Endodermal cell (in vitro differentiated cells): ENCODE results near the gene VTN. TPM values are rescaled to one million over a fixed set of nuclear protein-coding genes. Genes with fewer than 3 reads are reported as not detected.

Experiments
- DNase-seq: peaks from one replicate; pipeline ENCODE4 v3.0.0-alpha.2; 2017
- H3K27ac ChIP-seq: 2 replicates; pipeline ENCODE4 v1.5.1; 2013; ENCODE audit warnings: mild to moderate bottlenecking, low read depth, low read length, moderate library complexity
- H3K27me3 ChIP-seq: 2 replicates; pipeline ENCODE4 v1.6.1; 2013; ENCODE audit warnings: mild to moderate bottlenecking, low read length, moderate library complexity; ENCODE audit not compliant: insufficient read depth, control insufficient read depth, poor library complexity, severe bottlenecking
- H3K36me3 ChIP-seq: 2 replicates; pipeline ENCODE4 v1.7.0; 2013; ENCODE audit warnings: mild to moderate bottlenecking, low read length, moderate library complexity; ENCODE audit not compliant: control insufficient read depth, insufficient read depth
- H3K4me1 ChIP-seq: one replicate; pipeline ENCODE4 v1.7.0; 2013; ENCODE audit warnings: low read length; ENCODE audit not compliant: control insufficient read depth, insufficient read depth
- H3K4me3 ChIP-seq: 2 replicates; pipeline ENCODE4 v1.5.1; 2013; ENCODE audit warnings: mild to moderate bottlenecking, low read length, moderate library complexity
- H3K9ac ChIP-seq: 2 replicates; pipeline ENCODE4 v1.6.1; 2013; ENCODE audit warnings: mild to moderate bottlenecking, low read length, moderate library complexity; ENCODE audit not compliant: poor library complexity, severe bottlenecking; ENCODE audit errors: extremely low read depth
- H3K9me3 ChIP-seq: 2 replicates; pipeline ENCODE4 v1.6.1; 2013; ENCODE audit warnings: mild to moderate bottlenecking, low read length, moderate library complexity; ENCODE audit not compliant: control insufficient read depth
- H3K27ac Mint-ChIP-seq: 2 replicates; pipeline ENCODE4 v1.8.0; 2020; ENCODE audit warnings: mixed read lengths
- H3K27me3 Mint-ChIP-seq: 2 replicates; pipeline ENCODE4 v1.8.0; 2021; ENCODE audit warnings: mild to moderate bottlenecking, mixed read lengths; ENCODE audit not compliant: insufficient read depth
- H3K36me3 Mint-ChIP-seq: 2 replicates; pipeline ENCODE4 v1.8.0; 2020; ENCODE audit warnings: low read depth, mixed read lengths
- H3K4me1 Mint-ChIP-seq: 2 replicates; pipeline ENCODE4 v1.8.0; 2020; ENCODE audit warnings: mixed read lengths
- H3K4me3 Mint-ChIP-seq: 2 replicates; pipeline ENCODE4 v1.8.0; 2020; ENCODE audit warnings: mild to moderate bottlenecking, moderate library complexity, mixed read lengths
- H3K9me3 Mint-ChIP-seq: 2 replicates; pipeline ENCODE4 v1.8.0; 2020; ENCODE audit warnings: mild to moderate bottlenecking, mixed read lengths
- WGBS, 2 experiments: methylation state at CpG; one replicate each; pipeline versions ENCODE4 v1.1.5 to v1.1.7; 2013; ENCODE audit warnings: missing lambda C conversion rate in 2 of 2, mixed read lengths in 1 of 2; ENCODE audit not compliant: insufficient coverage in 1 of 2, insufficient read length in 1 of 2; 5-methylcytosine and 5-hydroxymethylcytosine counted together
- total RNA-seq, 2 donors: library from RNA; stranded (reverse); fragmentation: NEBNext Ultra II Directional in 1 of 2; extraction: Animal tissue kit (Norgen Biotek cat#: 25700) in 1 of 2; gene quantifications; 2 replicates in 1 of 2; 3 replicates in 1 of 2; pipeline ENCODE4 v1.2.1, GENCODE V29; 2021
- TF ChIP-seq, protein P1 (sequence below): fragments of 200-600 bp; sonication (generic); conservative IDR thresholded peaks from 2 replicates; pipeline ENCODE4 v1.5.0; 2021; ENCODE audit warnings: antibody characterized with exemption, mild to moderate bottlenecking

VTN gene
- total RNA-seq, 2 donors from 2014 or later = 2.5 to 6.7 TPM

DNA sequence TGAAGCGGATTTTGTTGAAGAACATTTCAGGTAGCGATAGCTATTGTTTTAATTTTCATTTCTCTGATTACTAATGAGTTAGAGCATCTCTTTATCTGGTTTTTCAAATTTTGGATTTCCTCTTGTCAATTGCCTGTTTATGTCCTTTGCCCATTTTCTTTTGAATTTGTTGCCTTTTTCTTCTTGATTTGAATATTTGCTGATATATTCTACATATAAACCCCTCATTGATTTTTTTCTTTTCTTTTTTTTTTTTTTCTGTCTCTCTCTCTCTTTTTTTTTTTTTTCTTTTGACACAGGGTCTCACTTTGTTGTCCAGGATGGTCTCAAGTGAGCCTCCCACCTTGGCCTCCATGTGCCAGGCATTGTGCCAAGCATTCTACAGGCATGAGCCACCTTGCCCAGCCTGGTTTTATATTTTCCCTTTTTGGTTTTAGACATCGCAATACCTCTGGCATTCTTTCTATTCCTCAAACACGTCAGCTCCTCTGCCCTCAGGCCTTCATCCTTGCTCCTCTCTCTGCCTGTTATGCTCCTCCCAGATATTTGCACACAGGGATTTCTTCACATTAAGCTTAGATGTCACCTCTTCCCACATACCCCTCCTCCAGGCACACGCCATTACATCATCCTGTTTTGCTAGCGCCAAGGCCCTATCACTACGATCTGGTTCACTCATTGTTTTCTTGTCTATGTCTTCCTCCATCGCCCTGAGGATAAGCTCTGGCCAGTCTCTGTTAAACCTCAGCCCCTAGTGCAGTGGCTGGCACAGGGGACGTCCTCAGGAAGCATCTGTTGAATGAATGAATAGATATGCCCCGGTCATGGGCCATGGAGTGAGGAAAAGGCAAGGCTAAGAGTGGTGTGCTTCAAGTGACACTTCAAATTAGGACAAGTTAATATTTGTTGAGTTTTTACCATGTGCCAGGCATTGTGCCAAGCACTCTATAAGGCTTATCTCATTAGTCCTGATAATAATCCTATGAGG, 10.0 kb upstream of the VTN start:
- Mint-ChIP-seq H3K27ac (no peak overlapping the region), H3K27me3 (peaks cover 92% of the 10 kb centered on the region), H3K9me3 (no peaks in the 10 kb centered on the region), H3K4me1 (no peaks in the 10 kb centered on the region), H3K36me3 (no peaks in the 10 kb centered on the region), H3K4me3 (no peak overlapping the region)
- H3K4me1 ChIP-seq = no peaks in the 10 kb centered on the region
- H3K9me3 ChIP-seq = no peaks in the 10 kb centered on the region
- TF ChIP-seq, protein P1, sequence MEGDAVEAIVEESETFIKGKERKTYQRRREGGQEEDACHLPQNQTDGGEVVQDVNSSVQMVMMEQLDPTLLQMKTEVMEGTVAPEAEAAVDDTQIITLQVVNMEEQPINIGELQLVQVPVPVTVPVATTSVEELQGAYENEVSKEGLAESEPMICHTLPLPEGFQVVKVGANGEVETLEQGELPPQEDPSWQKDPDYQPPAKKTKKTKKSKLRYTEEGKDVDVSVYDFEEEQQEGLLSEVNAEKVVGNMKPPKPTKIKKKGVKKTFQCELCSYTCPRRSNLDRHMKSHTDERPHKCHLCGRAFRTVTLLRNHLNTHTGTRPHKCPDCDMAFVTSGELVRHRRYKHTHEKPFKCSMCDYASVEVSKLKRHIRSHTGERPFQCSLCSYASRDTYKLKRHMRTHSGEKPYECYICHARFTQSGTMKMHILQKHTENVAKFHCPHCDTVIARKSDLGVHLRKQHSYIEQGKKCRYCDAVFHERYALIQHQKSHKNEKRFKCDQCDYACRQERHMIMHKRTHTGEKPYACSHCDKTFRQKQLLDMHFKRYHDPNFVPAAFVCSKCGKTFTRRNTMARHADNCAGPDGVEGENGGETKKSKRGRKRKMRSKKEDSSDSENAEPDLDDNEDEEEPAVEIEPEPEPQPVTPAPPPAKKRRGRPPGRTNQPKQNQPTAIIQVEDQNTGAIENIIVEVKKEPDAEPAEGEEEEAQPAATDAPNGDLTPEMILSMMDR = no peak
- no peak overlapping the region for H3K4me3 ChIP-seq
- WGBS, 2 experiments = 82 to 92% methylated on average over 10 of the region's 10 CpGs
- no peak overlapping the region for H3K9ac ChIP-seq
- peaks cover 77% of the 10 kb centered on the region for H3K27me3 ChIP-seq
- DNase-seq = no peak
- H3K36me3 ChIP-seq = no peaks in the 10 kb centered on the region
- H3K27ac ChIP-seq = no peak overlapping the region

DNA sequence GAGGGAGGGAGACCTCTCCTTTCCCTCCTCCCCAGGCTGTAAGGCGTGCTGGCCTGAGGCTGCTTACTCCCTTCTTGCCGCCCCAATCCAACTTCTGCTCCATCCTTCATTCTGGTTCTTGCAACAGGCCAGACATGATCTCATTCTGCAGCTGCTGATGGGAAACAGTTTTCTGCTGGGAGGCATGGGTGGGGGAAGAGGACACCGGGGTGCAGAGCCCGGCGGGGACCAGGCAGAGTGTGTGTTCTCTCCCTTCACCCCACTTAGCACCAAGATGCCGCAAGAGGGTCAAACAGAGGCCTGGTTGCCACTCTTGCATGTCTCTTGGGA, 2.8 kb upstream of the VTN start:
- no peak overlapping the region for H3K27ac Mint-ChIP-seq

GRCh38 chr17:28372203-28372944, 2.3 kb upstream of the VTN start:
- Histone ChIP-seq H3K27me3 (peaks cover 42% of the 10 kb centered on the region), H3K36me3 (no peaks in the 10 kb centered on the region), H3K9me3 (no peaks in the 10 kb centered on the region), H3K27ac (peak overlapping the region; percentile 87), H3K4me3 (peak overlapping the region; percentile 65), H3K4me1 (peaks cover 12% of the 10 kb centered on the region), H3K9ac (no peak overlapping the region)
- TF ChIP-seq, protein P1 = no peak
- H3K27ac Mint-ChIP-seq = no peak overlapping the region
- H3K27me3 Mint-ChIP-seq = peaks cover 56% of the 10 kb centered on the region
- no peaks in the 10 kb centered on the region for H3K36me3 Mint-ChIP-seq
- no peaks in the 10 kb centered on the region for H3K9me3 Mint-ChIP-seq
- no peak for DNase-seq
- peaks cover 17% of the 10 kb centered on the region for H3K4me1 Mint-ChIP-seq
- WGBS, 2 experiments = 16 to 33% methylated on average over 12 to 52 of the region's 53 CpGs
- peak overlapping the region; percentile 51 for H3K4me3 Mint-ChIP-seq

More for the DNA sequence above, 2.8 kb upstream of the VTN start:
- no peak overlapping the region for H3K9ac ChIP-seq
- H3K27me3 Mint-ChIP-seq = peaks cover 60% of the 10 kb centered on the region
- no peaks in the 10 kb centered on the region for H3K9me3 ChIP-seq
- H3K4me1 Mint-ChIP-seq = peaks cover 17% of the 10 kb centered on the region
- no peak for DNase-seq
- H3K9me3 Mint-ChIP-seq = no peaks in the 10 kb centered on the region
- peak overlapping the region; percentile 51 for H3K4me3 Mint-ChIP-seq
- H3K36me3 ChIP-seq = no peaks in the 10 kb centered on the region
- 89% methylated on average over 6 of the region's 6 CpGs; no CpG with 5 or more reads in 1 of the 2 experiments for WGBS, 2 experiments
- peaks cover 12% of the 10 kb centered on the region for H3K4me1 ChIP-seq
- TF ChIP-seq, protein P1 = no peak
- no peak overlapping the region for H3K4me3 ChIP-seq
- no peak overlapping the region for H3K27ac ChIP-seq
- H3K36me3 Mint-ChIP-seq = no peaks in the 10 kb centered on the region
- peaks cover 43% of the 10 kb centered on the region for H3K27me3 ChIP-seq
